GM12878 (cell line): ENCODE measurements around the gene VPS26A. TPM values are rescaled to one million over a fixed set of nuclear protein-coding genes. Genes with fewer than 3 reads are reported as not detected.

ENCODE experiments used
- ATAC-seq: fragments of 200-7000 bp; cut with Tn5 transposase; 3 replicates; pipeline ENCODE4 v1.9.1; 2020; ENCODE audit warnings: mild to moderate bottlenecking, moderate library complexity
- BruUV-seq: library from RNA; stranded (reverse); fragments of 400-500 nt; replicated peaks from 2 replicates; lab custom pipeline; 2021; lab: Mats Ljungman, UMichigan
- CTCF ChIA-PET: fragments of 300-600 bp; sonication (Branson Sonifier 250); formaldehyde crosslinking; extraction: SDS; loops from one replicate; lab custom pipeline; 2021; ENCODE audit warnings: inconsistent platforms; lab: Yijun Ruan, JAX
- POLR2A ChIA-PET: fragments of 350-600 bp; formaldehyde crosslinking; extraction: SDS; loops from one replicate; lab custom pipeline; 2021; ENCODE audit warnings: inconsistent platforms; lab: Charles Lee
- RAD21 ChIA-PET: fragments of 300-600 bp; sonication (Branson Sonifier 250); formaldehyde crosslinking; loops from one replicate; lab custom pipeline; 2023; ENCODE audit warnings: antibody characterized with exemption; ENCODE audit not compliant: unreplicated experiment; lab: Charles Lee
- SMC1A ChIA-PET: fragments of 300-600 bp; sonication (Branson Sonifier 250); formaldehyde crosslinking; loops from one replicate; lab custom pipeline; 2023; ENCODE audit not compliant: unreplicated experiment, uncharacterized antibody; lab: Charles Lee
- DNase-seq: peaks from one replicate; pipeline ENCODE4 v3.0.0-alpha.2; 2011; ENCODE audit warnings: low read depth, low spot score
- FAIRE-seq: peaks from 3 replicates; lab custom pipeline; 2011; peaks lifted over from hg19 to GRCh38; lab: Jason Lieb, UNC
- H2AFZ ChIP-seq: 2 replicates; pipeline ENCODE4 v1.6.0; 2011; ENCODE audit warnings: low read depth, low read length, control low read depth; ENCODE audit not compliant: control insufficient read depth
- H3K27ac ChIP-seq: 2 replicates; pipeline ENCODE4 v1.5.1; 2011; ENCODE audit warnings: control low read depth; ENCODE audit not compliant: control insufficient read depth, insufficient read depth
- H3K27me3 ChIP-seq, 2 experiments: replicated peaks in 1 of 2; 2 replicates each; pipeline versions ENCODE4 v1.6.0 to v1.6.1; 2011; ENCODE audit warnings: low read length in 1 of 2; ENCODE audit not compliant: control insufficient read depth in 2 of 2, insufficient read depth in 2 of 2
- H3K36me3 ChIP-seq, 2 experiments: 2 replicates each; pipeline ENCODE4 v1.5.1; 2011; ENCODE audit warnings: low read length in 1 of 2; ENCODE audit not compliant: control insufficient read depth in 2 of 2, insufficient read depth in 2 of 2
- H3K4me1 ChIP-seq: 2 replicates; pipeline ENCODE4 v1.6.1; 2011; ENCODE audit warnings: mild to moderate bottlenecking, low read length, moderate library complexity, mixed read lengths; ENCODE audit not compliant: control insufficient read depth, insufficient read depth
- H3K4me2 ChIP-seq: 2 replicates; pipeline ENCODE4 v1.6.0; 2011; ENCODE audit warnings: control low read depth; ENCODE audit not compliant: control insufficient read depth, insufficient read depth
- H3K4me3 ChIP-seq: fragments of 200-600 bp; sonication (generic); 2 replicates; pipeline ENCODE4 v1.5.1; 2016
- H3K79me2 ChIP-seq: 2 replicates; pipeline ENCODE4 v1.6.0; 2011; ENCODE audit warnings: low read length; ENCODE audit not compliant: control insufficient read depth, insufficient read depth
- H3K9ac ChIP-seq: 2 replicates; pipeline ENCODE4 v1.8.0; 2011; ENCODE audit warnings: low read length, control low read depth, mixed read lengths; ENCODE audit not compliant: control insufficient read depth, insufficient read depth
- H3K9me3 ChIP-seq: replicated peaks from 3 replicates; pipeline ENCODE4 v1.5.1; 2011; ENCODE audit warnings: mild to moderate bottlenecking, low read length; ENCODE audit not compliant: control insufficient read depth, insufficient read depth
- H4K20me1 ChIP-seq: 2 replicates; pipeline ENCODE4 v1.6.0; 2011; ENCODE audit not compliant: control insufficient read depth, insufficient read depth
- ASH2L ChIP-seq: fragments of 300-600, 200-600 bp; sonication (generic); IDR thresholded peaks from 2 replicates; pipeline ENCODE4 v1.6.1; 2017; ENCODE audit warnings: low read depth, mild to moderate bottlenecking, borderline replicate concordance
- E4F1 ChIP-seq: fragments of 450-650 bp; IDR thresholded peaks from 2 replicates; pipeline ENCODE4 v1.6.1; 2018; ENCODE audit warnings: borderline replicate concordance, mild to moderate bottlenecking; ENCODE audit not compliant: partially characterized antibody
- FOS ChIP-seq: IDR thresholded peaks from 3 replicates; pipeline ENCODE4 v1.6.1; 2011; ENCODE audit warnings: borderline replicate concordance; ENCODE audit not compliant: insufficient read length; ENCODE audit errors: extremely low read depth
- GABPA ChIP-seq: IDR thresholded peaks from 2 replicates; pipeline ENCODE4 v1.6.1; 2014; ENCODE audit warnings: antibody characterized with exemption, low read depth, mild to moderate bottlenecking, inconsistent platforms
- HDAC2 ChIP-seq: fragments of 200-600 bp; sonication (generic); IDR thresholded peaks from 2 replicates; pipeline ENCODE4 v1.6.1; 2017
- IKZF1 ChIP-seq: fragments of 450-650 bp; conservative IDR thresholded peaks from 2 replicates; pipeline ENCODE4 v1.6.1; 2017; ENCODE audit warnings: antibody characterized with exemption, mild to moderate bottlenecking
- NFYA ChIP-seq: IDR thresholded peaks from 2 replicates; pipeline ENCODE4 v1.6.1; 2011; ENCODE audit warnings: low read depth, mild to moderate bottlenecking, low read length, improper control_type of control experiment, borderline replicate concordance
- NR2C2 ChIP-seq: IDR thresholded peaks from 2 replicates; pipeline ENCODE4 v1.6.1; 2011; ENCODE audit warnings: borderline replicate concordance, low read depth; ENCODE audit not compliant: control insufficient read depth, insufficient read length
- NR2F1 ChIP-seq: fragments of 450-650 bp; conservative IDR thresholded peaks from 2 replicates; pipeline ENCODE4 v1.6.1; 2017; ENCODE audit warnings: mild to moderate bottlenecking
- PAX5 ChIP-seq: IDR thresholded peaks from 2 replicates; pipeline ENCODE4 v1.6.1; 2011; ENCODE audit warnings: low read depth, low read length, borderline replicate concordance
- PBX3 ChIP-seq: IDR thresholded peaks from 2 replicates; pipeline ENCODE4 v1.6.1; 2011; ENCODE audit warnings: mild to moderate bottlenecking, low read depth, low read length, moderate library complexity; ENCODE audit not compliant: insufficient replicate concordance
- POLR2AphosphoS2 ChIP-seq: IDR thresholded peaks from 2 replicates; pipeline ENCODE4 v1.6.1; 2011; ENCODE audit warnings: low read depth, mild to moderate bottlenecking, low read length, improper control_type of control experiment, moderate library complexity
- POLR2AphosphoS5 ChIP-seq: IDR thresholded peaks from 2 replicates; pipeline ENCODE4 v1.6.1; 2011; ENCODE audit warnings: mild to moderate bottlenecking, low read length, inconsistent platforms
- POU2F2 ChIP-seq: IDR thresholded peaks from 3 replicates; pipeline ENCODE4 v1.6.1; 2011; ENCODE audit warnings: low read depth, mild to moderate bottlenecking, low read length, borderline replicate concordance
- RAD21 ChIP-seq: IDR thresholded peaks from 2 replicates; pipeline ENCODE4 v1.6.1; 2011; ENCODE audit warnings: mild to moderate bottlenecking, low read depth, low read length, moderate library complexity; ENCODE audit not compliant: insufficient read depth
- SUPT20H ChIP-seq: IDR thresholded peaks from 2 replicates; pipeline ENCODE4 v1.6.1; 2011; ENCODE audit warnings: low read depth, mild to moderate bottlenecking, low read length, moderate library complexity, borderline replicate concordance; ENCODE audit not compliant: control insufficient read depth
- ZNF207 ChIP-seq: fragments of 450-650 bp; IDR thresholded peaks from 2 replicates; pipeline ENCODE4 v1.6.1; 2014; ENCODE audit warnings: antibody characterized with exemption, mild to moderate bottlenecking, borderline replicate concordance
- WGBS: methylation state at CpG from one replicate; pipeline ENCODE4 v1.1.6; 2016; ENCODE audit warnings: low lambda C conversion rate; ENCODE audit not compliant: insufficient replicate concordance, insufficient coverage; ENCODE audit errors: missing lambda C conversion rate; 5-methylcytosine and 5-hydroxymethylcytosine counted together
- in situ Hi-C: fragments of 300-500 bp; cut with MboI; formaldehyde crosslinking; loops from 9 replicates; pipeline ENCODE4 v1.14.3; 2018; ENCODE audit warnings: mixed read lengths
- intact Hi-C: fragments of 100-400 bp; cut with micrococcal nuclease; formaldehyde crosslinking; loops from one replicate; pipeline ENCODE4 v1.14.2; 2022; ENCODE audit not compliant: unreplicated experiment
- polyA plus RNA-seq, 11 experiments: library from polyadenylated mRNA; depleted of rRNA in 4 of 11; unstranded in 6 of 11; stranded (reverse) in 5 of 11; fragments of >200 nt; fragmentation: Nextera tagmentation in 4 of 11; fragmentation: Illumina TruSeq in 1 of 11; extraction: Ambion mirVana in 4 of 11; extraction: Trizol in 1 of 11; gene quantifications; 1 replicate in 1 of 11; 2 replicates in 10 of 11; pipeline versions ENCODE4 v1.2.1 to v1.2.3, GENCODE V29; 2011 to 2016; ENCODE audit warnings: inconsistent platforms in 2 of 11, missing spikeins in 2 of 11, low read depth in 1 of 11
- total RNA-seq, 4 experiments: library from RNA; depleted of rRNA in 3 of 4; stranded (reverse); fragments of >200 nt in 3 of 4; fragmentation: Illumina TruSeq in 1 of 4; extraction: Trizol in 1 of 4; gene quantifications; 2 replicates each; pipeline versions ENCODE4 v1.2.1 to v1.2.3, GENCODE V29; 2013 to 2021
- TF ChIP-seq, protein P1 (sequence below): IDR thresholded peaks from 2 replicates; pipeline ENCODE4 v1.6.1; 2011; ENCODE audit warnings: borderline replicate concordance, low read depth, mild to moderate bottlenecking, moderate library complexity, mixed read lengths, low read length; ENCODE audit not compliant: insufficient read depth; ENCODE audit errors: extremely low read length

VPS26A gene
- total and polyA plus RNA-seq, 10 of the 15 experiments (the other 5 are each of a cell fraction or from before 2014, with no cell fraction given) = 16.8 to 72.3 (median 26.8) TPM

GRCh38 chr10:69096045-69096444, 27.9 kb upstream of the VPS26A start (continued):
- TF ChIP-seq NFYA = no peak
- 0 out of 2 replicates have a peak, but pooled peaks have one; percentile 11 for TF ChIP-seq POLR2AphosphoS5
- TF ChIP-seq IKZF1 = peak; percentile 76
- TF ChIP-seq, protein P1, sequence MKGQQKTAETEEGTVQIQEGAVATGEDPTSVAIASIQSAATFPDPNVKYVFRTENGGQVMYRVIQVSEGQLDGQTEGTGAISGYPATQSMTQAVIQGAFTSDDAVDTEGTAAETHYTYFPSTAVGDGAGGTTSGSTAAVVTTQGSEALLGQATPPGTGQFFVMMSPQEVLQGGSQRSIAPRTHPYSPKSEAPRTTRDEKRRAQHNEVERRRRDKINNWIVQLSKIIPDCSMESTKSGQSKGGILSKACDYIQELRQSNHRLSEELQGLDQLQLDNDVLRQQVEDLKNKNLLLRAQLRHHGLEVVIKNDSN = no peak
- TF ChIP-seq GABPA = 0 out of 2 replicates have a peak, but pooled peaks have one; percentile 23
- no peak for TF ChIP-seq POLR2AphosphoS2
- no peak for TF ChIP-seq NR2C2
- no peak for TF ChIP-seq SUPT20H
- TF ChIP-seq ASH2L = no peak
- no peak for TF ChIP-seq ZNF207
- TF ChIP-seq POU2F2 = no peak
- TF ChIP-seq PAX5 = 0 out of 2 replicates have a peak, but pooled peaks have one; percentile 14
- TF ChIP-seq NR2F1 = peak; percentile 88

DNA sequence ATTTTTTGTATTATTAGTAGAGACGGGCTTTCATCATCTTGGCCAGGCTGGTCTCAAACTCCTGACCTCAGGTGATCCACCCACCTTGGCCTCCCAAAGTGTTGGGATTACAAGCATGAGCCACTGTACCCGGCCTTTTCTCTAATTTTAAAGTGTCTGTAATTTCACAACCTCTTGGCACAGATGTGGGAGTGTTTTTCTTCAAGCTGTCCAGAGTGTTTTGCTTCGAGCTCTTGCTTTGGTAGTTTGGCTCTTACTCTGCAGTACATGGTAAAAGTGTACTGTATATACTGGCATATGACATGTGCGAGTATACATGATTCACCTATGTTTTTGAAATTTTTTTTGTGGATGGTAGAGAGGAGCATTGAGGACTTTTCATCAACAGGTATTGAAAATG, 26.2 kb upstream of the VPS26A start:
- WGBS = 82% methylated on average over 4 of the region's 4 CpGs
- BruUV-seq = no TSS peak
- TF ChIP-seq FOS (no peak), HDAC2 (no peak), RAD21 (no peak), PBX3 (no peak), E4F1 (no peak)
- TF ChIP-seq, protein P1 = no peak

More for the DNA sequence above, 26.2 kb upstream of the VPS26A start:
- Histone ChIP-seq H3K9me3 (no peaks in the 10 kb centered on the region), H3K79me2 (peaks cover 90% of the 10 kb centered on the region), H2AFZ (no peak overlapping the region), H4K20me1 (peaks cover 16% of the 10 kb centered on the region), H3K27me3 (no peaks in the 10 kb centered on the region), H3K27ac (no peak overlapping the region), H3K9ac (no peak overlapping the region), H3K4me3 (peak overlapping the region; percentile 29; the same call in 1 of the 2 replicates), H3K36me3 (peaks cover 15 to 50% of the 10 kb centered on the region in 2 experiments), H3K4me1 (peaks cover 14% of the 10 kb centered on the region), H3K4me2 (no peak overlapping the region)
- no peak for DNase-seq
- RAD21 ChIA-PET = interaction anchor here (1.3 to 18.9 kb wide), 4 partner anchors 10 to 90 kb away, joined by 3 to 544 read pairs (median 128); partner anchors contain the start of gene SRGN
- no peak for ATAC-seq
- FAIRE-seq = no peak
- CTCF ChIA-PET = interaction anchor here (11.1 kb wide), 1 partner anchor 90 kb away, joined by 272 read pairs; no protein-coding TSS in a partner anchor
- intact Hi-C loops = no loop called here
- SMC1A ChIA-PET = interaction anchor here (1.0 to 16.6 kb wide), 6 partner anchors 28 to 88 kb away, joined by 3 to 355 read pairs (median 41); no protein-coding TSS in a partner anchor
- in situ Hi-C loops = loop anchor here (10.0 kb wide), 1 partner anchor 93 kb away; no protein-coding TSS in a partner anchor
- POLR2A ChIA-PET = interaction anchor here (1.0 to 13.2 kb wide), 4 partner anchors 24 to 90 kb away, joined by 3 to 312 read pairs (median 51); no protein-coding TSS in a partner anchor
